ENCODE data around the gene RRN3.
"Not testable (repeated sequence)": the region's sequence is repeated elsewhere in the genome, so short reads cannot be mapped to it uniquely, and the experiment has no call there.

RRN3 gene

DNA sequence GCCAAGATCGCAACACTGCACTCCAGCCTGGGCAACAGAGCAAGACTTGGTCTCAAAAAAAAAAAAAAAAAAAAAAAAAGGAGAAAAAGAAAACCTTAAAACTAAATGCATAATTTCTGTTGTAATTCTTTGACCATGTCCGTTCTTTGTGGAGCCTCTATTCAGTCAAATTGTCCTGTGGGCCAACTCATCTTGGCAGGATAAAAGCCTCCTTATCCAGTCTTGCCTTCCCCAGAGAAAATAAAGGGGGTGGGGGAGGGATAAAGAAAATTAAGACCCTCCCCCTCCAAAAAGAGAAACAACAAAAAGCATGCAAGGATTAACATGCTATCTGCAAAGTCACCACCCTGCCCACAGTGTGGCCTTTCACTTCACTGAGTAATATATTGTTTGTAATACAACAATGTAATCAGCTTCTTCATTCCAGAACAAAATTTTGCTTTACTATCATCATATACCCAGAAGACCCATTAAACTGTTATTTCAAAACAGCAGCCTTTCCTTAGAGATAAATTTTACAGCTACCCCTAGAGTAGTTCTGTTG is 5.4 kb upstream of the RRN3 start:
- not testable (repeated sequence) for DNase-seq

DNA sequence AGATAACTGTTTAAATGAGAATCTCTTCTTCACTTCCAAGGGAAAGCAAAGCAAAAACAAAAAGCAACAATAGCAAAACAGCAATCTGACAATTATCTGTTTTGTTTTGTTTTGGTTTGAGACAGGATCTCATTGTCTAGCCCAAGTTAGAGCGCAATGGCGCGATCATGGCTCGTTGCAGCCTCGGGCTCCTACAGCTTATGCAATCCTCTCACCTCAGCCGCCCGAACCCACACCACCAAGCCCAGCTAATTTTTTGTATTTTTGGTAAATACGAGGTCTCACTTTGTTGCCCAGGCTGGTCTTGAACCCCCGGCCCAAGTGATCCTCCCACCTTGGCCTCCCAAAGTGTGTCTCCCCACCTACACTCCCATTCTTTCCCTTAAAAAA is 2.5 kb upstream of the RRN3 start:
- not testable (repeated sequence) for DNase-seq

DNA sequence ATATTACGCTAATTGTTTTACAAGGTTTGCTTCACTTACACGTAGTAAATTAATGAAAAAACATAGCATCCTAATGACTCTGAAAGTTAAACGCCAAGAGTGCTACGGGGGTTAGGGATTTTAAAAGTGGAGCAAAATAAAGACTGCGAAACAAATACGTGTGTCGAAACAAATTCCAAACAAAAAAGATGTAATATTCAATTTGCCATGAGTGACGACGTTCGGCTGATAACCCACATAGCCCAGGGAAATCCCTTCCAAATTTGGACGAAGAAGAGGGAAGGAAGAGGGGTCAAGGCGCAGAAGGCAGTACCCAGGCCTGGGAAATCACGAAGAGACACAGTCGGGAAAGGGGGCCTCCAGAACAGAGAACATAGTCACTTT is 509 bp downstream of the RRN3 start:
- not testable (repeated sequence) for DNase-seq

DNA sequence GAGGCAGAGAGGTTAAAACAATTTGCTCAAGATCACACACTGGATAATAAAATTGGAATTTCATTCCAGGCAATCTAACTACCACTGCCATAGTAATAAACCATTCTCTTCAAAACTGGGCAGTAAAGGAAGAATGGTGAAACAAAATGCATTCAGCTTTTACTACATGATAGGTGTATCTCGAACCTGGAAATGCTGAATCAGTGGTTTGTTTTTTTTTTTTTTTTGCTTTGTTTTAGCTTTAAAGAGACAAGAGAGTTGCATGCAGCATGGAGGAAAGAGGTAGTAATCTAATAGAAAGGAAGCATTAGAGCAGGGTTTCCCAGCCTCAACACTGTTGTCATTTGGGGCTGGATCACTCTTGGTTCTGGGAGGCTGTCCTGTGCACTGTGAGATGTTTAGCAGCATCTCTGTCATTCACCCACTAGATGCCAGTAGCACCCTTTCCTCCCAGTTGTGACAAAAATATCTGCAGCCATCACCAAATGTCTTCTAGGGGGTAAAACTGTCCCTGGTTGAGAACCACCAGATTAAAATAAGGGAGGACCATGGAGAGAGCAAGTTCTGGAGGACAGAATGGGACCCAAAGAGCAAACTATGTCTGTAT is 3.3 kb downstream of the RRN3 start:
- DNase-seq = not testable (repeated sequence)

DNA sequence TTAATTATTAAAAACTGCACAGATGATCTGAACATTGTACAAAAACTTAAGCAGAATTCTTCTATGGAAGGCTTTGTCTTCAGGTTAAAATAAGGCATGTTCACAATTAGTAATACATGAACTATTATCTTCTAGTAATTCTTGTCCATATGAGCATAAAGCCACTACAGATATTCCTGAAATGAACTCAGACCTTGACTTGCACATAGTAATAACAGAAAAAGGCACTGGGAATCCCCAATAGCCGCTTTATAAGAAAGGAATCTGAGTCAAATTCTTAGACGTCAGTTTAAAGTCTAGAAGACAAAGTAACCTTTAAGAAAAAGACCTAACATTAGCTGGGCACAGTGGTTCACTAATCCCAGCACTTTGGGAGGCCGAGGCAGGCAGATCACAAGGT is 11.3 kb downstream of the RRN3 start:
- DNase-seq = not testable (repeated sequence)

DNA sequence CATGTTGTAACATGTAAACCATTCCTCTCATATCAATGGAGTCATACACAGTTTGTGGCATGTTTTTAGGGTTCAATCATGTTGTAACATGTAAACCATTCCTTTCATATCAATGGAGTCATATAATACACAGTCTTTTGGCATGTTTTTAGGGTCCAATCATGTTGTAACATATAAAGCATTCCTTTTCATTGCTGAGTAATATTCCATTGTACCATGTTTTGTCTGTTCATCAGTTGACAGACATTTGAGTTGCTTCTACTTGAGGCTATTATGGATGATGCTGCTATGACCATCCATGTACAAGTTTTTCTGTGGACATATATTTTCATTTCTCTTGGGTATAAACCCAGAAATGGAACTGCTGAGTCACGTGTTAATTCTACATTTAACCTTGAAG is 13.2 kb downstream of the RRN3 start:
- DNase-seq = not testable (repeated sequence)

DNA sequence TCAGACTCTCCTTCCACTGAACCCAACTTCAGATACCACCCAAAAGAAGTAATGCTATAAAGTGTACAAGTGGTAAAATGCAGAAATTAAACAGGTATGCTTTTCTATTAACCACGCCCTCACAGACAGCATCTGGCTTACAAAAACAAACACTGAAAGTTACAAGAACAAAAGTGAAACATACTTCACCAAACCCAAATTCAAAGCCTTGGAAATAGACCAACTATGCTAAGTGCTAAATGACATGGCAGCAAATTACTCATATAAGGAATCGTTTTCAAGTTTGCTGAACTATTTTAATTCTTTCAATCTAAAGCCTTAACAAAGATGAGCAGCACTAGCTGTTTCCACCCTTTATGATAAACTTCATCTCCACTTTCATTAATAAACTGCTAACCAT is 17.9 kb downstream of the RRN3 start:
- not testable (repeated sequence) for DNase-seq

DNA sequence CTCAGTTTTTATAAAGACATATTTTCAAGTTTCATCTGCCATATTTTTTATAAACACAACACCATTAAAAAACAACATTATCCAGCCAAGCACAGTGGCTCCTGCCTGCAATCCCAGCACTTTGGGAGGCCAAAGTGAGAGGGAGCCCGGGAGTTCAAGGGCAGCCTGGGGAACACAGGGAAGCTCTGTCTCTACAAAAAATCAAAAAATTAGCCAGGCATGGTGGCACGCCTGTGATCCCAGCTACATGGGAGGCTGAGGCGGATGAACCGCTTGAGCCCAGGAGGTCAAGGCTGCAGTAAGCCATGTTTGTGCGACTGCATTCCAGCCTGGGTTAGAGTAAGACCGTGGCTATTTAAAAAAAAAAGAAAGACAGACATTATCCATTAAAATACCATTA is 21.0 kb downstream of the RRN3 start:
- no peak for DNase-seq

DNA sequence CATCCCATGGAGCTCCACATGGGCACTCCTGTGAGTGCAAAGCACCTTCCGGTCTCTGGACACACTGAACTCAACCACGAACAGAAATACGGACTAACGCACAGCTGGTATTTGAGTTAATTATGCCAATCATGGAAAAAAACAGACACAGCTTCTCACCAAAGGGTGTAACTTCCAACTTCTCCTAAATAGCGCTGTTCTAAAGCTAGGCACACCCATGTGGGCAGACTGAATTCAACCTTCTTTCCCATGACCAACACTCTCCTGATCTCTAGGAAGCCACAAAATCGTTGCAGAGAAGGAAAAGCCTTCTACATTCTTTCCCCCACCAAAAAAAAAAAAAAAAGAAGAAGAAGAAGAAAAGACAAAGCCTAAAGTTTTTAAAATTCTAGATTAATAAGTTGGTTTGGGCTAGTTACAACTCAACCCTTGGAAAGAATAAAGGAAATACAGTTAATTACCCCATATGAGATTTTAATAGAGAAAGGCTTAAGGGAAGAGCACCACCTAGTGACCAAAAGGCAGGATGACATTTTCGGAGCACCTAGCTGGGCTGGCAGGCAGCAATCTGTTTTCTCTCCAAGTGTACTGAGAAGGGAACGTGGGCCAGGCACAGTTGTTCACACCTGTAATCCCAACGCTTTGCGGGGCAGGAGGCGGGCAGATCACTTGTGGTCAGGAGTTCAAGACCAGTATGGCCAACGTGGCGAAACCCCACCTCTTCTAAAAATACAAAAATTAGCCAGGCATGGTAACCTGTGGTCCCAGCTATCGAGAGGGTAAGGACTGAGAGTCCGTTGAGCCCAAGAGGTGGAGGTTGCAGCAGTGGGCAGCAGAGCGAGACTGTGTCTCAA is 21.9 kb downstream of the RRN3 start:
- not testable (repeated sequence) for DNase-seq

DNA sequence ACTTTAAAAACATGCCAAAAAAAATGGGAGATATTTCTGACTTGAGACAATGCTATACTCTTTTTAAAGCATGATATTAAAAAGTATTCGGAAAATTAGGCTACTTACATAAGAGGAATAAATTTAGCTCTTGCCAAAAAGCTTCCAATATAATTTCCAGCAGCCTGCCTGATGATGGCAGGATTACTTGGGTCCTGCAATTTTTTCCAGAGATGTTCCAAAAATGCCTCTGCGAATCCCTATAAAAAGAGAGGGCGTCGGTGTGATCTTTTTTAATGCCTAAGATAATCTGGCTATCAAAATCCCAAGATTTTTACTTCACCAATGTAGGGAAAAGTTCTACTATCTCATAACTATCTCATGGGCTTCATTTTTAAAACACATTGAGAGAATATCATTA is 23.1 kb downstream of the RRN3 start:
- not testable (repeated sequence) for DNase-seq

DNA sequence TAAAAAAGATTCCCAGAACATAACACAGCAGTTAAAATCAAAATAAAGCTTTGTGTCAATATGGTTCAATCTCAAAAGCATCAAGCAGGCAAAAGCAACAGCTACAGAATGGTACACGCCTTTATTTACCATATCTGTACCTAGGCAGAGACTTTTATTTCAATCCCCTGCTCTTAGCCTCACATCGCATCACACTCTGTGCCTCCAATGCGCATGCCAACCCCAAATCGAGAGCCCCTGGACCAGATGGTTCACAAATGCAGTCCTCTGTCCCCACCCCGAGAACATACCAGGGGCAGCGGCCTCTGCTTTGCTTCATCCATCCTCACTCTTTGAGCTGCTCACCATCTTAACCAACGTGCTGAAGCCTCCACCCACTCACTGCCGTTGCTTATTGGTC is 27.4 kb downstream of the RRN3 start:
- DNase-seq = not testable (repeated sequence)

DNA sequence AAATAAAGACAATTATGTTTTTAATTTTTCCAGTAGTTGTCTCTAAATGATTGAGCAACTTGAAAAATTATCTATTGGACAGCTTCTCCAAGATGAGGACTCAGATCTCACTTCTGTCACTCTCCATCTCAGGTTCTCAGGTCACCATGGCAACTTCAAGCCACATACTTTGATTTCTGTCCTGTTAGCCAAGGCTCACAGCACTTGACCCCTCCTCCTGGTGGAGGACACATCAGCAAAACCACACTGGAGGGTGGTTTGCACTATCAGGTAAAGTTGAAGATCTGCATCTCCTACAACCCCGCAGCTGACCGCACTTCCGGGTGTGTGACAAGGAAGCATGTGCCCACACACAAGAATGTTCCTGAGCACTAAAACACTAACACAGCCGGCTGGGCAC is 28.1 kb downstream of the RRN3 start:
- DNase-seq = not testable (repeated sequence)

DNA sequence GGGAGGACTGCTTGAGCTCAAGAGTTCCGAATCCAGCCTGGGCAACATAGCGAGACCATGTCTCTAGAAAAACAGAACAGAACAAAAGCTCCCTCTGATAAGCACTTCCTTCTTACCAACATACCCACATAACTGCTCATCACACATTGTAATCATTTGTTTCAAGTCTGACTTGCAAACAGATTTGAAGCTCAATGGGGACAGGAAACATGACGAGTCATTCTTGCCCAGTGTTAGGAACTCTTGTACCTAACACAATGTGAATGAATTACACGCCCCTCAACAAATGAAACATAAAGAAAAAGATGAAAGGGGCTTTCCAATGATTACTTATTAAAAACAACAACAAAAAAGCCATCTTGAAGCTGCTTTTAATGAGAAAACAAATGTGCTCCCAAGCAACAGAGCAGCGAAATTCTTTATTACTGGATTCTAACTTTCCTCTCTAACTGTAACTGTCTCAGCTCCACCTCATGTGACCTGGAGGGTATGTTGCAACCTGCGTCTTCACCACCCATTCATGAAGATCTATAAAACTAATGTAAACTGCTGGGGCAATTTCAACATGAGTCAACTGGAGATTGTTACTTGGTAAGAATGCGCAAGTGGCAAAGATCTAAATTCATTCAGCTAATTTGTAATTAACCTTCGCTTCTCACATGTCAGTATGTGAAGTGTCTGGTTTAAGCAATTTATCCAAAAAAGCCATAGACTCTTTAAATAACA is 31.8 kb downstream of the RRN3 start:
- not testable (repeated sequence) for DNase-seq

DNA sequence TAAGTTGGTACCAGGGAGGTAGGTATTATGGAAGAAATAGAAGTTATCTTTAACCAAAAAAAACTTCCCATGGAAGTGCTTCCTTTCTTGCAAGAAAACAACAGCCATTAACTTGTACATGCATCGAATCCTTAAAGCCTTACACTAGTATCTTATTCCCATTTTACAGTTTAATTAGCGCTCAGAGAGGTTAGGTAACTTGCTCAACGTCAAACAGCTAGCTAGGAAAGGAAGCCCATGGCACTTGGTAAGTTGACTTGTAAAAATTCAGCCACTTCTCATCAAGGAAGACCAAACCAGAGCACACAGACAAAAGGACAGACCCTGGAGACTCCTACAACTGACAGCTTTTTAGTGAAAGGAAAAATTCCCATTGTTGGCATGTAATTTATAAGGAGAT is 34.7 kb downstream of the RRN3 start:
- DNase-seq = no peak

DNA sequence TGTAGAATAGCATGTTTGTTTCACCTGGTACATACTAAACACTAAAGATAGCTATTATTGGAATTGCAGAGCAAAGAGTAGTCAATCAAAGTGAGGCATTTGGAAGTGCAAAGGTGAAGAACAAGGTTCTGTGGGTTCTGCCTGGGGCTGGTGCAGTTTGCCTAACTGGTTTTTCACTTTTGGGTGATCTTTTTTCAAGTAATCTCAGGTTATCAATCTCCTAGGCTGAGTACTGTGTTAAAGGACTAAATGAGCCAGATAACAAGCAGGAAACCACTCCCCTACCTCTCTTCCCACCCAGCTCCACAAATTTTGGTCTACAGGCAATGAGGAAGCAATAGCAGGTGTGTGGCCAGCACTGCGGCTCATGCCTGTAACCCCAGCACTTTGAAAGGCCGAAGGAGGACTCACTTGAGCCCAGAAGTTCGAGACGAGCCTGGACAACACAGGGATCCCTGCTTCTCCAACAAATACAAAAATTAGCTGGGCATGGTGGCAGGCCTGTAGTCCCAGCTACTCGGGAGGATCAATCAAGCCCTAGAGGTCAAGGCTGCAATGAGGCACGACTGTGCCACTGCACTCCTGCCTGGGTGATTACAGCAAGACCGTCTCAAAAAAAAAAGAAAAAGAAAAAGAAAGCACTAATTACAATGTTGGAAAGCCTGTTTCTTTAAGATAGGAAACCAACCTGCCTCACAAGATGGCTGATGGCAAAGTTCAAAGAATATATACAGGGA is 36.2 kb downstream of the RRN3 start:
- no peak for DNase-seq

DNA sequence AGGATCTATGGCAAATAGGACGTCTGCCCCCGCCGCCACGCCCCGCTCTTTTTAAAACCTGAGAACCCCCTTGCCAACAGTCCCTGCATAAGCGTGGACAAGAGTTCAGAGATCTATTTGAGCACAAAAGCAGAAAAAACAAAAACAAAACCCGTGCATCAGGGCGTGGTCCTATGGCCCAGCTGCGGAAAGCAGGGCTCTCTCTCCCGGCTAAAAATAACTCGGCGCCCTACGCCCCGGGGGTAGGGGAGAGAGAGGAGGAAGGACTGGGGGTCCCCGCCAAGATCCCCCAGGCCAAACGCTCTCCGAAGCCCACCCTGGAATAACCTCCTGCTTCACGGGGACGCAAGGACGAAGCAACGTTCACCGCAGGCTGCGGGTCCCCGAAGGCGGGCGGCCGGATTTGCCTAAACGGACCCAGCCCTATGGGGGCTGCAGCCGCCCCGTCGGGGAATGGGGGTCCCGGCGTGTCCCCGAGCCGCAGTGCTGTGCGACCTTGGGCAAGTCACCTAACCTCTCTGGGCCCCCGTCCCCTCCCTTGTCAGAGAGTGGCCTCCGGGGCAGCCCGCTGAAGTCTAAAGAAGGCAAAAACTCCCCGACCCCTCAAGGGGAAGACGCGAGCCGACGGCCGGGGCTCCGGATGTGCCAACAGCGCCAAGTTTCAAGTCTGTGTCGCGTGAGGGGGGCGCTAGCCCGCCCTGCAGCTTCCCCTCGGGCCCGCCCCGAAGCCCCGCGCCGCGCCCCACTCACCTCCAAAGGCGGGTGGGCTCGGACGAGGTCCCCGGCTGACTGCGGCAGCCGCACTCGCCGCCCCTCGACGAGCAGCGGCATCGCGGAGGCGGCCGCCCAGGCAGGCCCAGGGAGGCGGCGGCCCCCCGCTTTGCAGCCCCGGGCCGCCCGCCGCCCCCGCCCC is 38.7 kb downstream of the RRN3 start:
- DNase-seq = no peak

DNA sequence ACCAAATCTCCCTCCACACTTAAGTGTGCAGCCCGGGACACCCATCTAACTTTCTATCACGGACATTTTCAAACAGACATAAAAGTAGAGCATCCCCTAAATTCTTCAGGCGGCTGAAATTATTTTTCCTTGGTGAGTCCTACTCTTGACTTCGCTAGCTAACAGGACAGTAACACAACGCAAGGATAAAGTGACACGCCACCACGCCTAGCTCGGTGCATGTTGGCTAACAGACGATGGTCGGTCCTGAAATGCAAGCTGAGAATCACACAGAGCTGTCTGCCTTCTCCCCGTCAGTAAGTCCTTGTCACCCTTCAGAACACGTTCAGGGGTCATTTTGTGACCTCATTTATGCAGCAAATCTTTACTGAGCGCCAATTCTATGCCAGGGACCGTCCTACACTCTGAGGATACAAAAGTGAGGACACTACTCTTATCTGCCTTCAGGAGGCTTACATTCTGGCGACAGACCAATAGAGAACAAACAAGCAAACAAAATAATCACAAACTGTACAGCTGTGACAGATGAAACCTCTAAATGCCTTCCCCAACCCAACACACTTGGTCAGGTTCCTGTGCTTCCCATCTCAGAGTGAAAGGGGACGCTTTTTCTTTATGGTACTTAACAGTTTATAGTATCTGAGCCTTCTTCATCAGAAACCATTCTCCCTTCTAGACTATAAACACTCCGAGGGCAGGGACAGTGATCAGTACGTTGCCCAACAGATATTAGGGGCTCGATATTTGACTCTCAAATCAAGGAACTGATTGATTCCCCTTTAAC is 39.5 kb downstream of the RRN3 start:
- DNase-seq = no peak

DNA sequence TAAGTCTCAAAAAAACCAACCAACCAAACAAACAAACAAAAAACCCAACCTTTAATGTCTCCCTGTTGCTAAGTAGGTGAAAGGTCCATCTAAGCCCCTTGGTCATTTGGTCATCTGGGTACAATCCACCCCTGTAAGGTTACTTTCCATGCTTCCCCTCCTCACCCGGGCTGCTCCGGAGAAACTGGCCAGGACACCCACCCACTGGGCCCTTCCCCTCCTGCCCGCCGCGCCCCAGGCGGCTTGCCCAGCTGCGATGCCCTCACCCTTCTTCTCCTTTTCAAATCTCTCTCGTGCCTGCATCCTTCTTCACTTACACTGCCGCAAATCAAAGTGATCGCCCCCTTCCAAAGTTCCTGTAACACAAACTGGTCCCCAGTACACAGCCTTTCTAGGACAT is 40.2 kb downstream of the RRN3 start:
- DNase-seq = no peak

DNA sequence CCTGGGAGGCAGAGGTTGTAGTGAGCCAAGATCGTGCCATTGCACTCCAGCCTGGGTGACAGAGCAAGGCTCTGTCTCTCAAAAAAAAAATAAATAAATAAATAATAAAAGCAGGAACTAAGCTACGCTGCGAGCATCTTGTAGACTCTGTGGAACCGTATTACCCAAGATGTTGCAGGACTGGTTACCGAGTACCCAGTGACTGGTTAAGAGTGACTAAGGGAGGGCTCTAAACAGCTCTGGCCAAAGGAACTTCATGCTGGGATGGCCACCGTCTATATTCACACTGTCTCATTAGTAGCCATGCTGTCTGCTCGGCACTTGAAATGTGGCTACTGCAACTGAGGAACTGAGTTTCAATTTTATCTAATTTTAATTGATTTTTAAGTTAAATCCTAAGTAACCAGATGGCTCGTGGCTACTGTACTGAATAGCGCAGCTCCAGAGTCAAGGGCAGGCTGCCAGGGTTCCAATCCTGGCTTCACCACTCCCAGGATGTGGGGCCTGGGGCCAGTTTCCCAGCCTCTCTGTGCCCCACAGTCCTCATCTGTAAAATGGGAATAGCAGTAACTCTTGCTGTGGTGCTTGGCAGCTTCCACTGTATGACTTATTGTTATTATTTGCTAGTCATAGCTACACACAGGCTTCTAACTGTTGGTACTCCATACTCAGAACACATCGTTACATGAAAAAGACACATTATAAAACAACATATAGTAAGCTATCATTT is 41.2 kb downstream of the RRN3 start:
- DNase-seq = no peak

DNA sequence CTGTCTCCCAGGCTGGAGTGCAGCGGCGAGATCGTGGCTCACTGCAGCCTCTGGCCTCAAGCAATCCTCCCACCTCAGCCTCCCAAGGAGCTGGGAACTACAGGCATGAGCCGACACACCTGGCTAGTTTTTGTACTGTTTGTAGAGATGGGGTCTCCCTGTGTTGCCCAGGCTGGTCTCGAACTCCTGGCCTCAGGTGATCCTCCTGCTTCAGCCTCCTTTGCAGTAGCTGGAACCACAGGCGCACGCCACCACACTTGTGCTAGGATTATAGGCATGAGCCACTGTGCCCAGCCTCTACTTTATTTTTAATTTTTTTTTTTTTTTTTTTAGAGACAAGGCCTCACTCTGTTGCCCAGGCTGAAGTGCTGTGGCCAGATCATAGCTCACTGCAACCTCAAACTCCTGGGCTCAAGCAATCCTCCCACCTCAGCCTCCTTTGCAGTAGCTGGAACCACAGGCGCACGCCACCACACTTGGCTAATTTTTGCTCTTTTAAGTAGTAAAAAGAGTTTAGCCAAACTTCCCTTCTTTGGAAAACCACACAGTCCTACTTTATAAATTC is 42.6 kb downstream of the RRN3 start:
- no peak for DNase-seq
